ENCODE results near the gene ZNF451.

DNA sequence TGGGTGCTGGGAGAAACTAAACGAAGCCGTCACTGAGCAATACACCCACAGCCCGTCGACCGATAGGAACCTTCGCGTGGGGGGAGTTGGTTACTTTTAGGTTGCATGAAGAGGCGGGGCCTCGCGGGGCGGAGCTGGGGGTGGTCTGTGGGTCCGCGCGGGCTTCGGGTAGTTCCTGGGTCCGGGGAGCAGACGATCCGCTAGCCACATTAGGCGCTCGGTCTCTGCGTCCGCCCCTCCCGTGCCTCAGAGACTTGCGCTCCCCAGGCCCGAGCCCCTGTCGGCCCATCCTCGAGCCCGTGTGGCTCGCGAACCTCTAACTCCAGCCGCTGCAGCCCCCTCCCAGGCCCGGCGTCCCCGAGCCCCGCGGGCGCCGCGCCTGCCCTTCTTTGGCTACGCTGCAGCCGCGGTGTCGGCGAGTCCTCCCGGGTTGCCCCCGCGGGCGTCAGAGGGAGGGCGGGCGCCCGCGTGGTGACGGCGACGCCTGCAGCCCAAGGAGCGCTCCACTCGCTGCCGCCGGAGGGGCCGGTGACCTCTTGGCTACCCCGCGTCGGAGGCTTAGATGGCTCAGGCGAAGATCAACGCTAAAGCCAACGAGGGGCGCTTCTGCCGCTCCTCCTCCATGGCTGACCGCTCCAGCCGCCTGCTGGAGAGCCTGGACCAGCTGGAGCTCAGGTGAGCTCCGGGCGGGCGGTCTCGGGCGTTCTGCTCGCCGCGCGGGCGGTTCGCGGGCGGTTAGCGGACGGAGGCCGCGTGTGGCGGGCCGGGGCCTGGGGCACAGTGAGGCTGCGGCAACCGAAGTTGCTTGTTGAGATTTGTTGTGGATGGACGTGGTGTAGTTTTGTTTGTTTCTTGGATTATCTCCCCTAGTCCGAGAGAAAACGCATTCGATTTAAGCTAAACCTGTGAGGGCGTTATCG is 82.4 kb downstream of the ZNF451 start, which contains the start of gene BAG2:
- peak; percentile 63 for TF ChIP-seq TAF1 (IDR thresholded peaks at IDR 0.05; ENCODE audit: low read depth, low read length)
- peak; percentile 96 for TF ChIP-seq POLR2AphosphoS5 (IDR thresholded peaks at IDR 0.05; ENCODE audit: low read depth, low read length)
- peak; percentile 95 for TF ChIP-seq POLR2A (IDR thresholded peaks at IDR 0.05; ENCODE audit: low read depth, low read length)
- TF ChIP-seq PAX5 (IDR thresholded peaks at IDR 0.05; ENCODE audit: insufficient read depth, low read length, severe bottlenecking) = no peak
